Upper lobe of left lung (tissue), 4 donors: ENCODE data around the gene ZNF567.

Source experiments
- POLR2A ChIP-seq, 4 donors: fragments of 450-650 bp; IDR thresholded peaks; one replicate each; pipeline ENCODE4 v1.5.1; 2016 to 2017; ENCODE audit warnings: antibody characterized with exemption in 4 of 4, mild to moderate bottlenecking in 2 of 4
- POLR2AphosphoS5 ChIP-seq, 2 donors: sonication (generic); formaldehyde crosslinking; IDR thresholded peaks; one replicate each; pipeline ENCODE4 v1.5.1; 2017; ENCODE audit warnings: antibody characterized with exemption in 2 of 2
- TF ChIP-seq, protein P1 (sequence below), 6 experiments: fragments of 450-650 bp in 4 of 6; fragments of 200-600 bp in 2 of 6; sonication (generic) in 2 of 6; IDR thresholded peaks; one replicate each; pipeline ENCODE4 v1.5.1; 2016 to 2019; ENCODE audit warnings: antibody characterized with exemption in 6 of 6

DNA sequence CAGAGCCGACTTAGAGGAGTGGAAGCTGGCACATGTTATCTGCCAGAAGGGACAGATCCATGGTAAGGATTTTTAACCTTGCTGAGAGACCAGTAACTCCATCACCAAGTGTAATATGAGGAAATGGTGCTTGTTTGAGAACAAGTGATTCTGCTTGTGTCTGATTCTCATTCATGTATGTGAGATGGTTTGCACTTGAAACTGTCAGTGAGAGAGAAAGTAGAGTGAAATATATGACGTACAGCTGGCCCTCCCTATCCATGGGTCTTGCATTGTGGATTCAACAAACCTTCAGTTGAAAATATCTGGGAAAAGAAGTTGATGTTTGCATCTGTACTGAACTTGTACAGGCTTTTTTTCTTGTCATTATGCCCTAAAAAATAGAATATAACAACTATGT, 18.8 kb upstream of the ZNF567 start:
- TF ChIP-seq POLR2AphosphoS5 (IDR thresholded peaks at IDR 0.05) (no peak), POLR2A (IDR thresholded peaks at IDR 0.05) (no peak)
- TF ChIP-seq, protein P1, sequence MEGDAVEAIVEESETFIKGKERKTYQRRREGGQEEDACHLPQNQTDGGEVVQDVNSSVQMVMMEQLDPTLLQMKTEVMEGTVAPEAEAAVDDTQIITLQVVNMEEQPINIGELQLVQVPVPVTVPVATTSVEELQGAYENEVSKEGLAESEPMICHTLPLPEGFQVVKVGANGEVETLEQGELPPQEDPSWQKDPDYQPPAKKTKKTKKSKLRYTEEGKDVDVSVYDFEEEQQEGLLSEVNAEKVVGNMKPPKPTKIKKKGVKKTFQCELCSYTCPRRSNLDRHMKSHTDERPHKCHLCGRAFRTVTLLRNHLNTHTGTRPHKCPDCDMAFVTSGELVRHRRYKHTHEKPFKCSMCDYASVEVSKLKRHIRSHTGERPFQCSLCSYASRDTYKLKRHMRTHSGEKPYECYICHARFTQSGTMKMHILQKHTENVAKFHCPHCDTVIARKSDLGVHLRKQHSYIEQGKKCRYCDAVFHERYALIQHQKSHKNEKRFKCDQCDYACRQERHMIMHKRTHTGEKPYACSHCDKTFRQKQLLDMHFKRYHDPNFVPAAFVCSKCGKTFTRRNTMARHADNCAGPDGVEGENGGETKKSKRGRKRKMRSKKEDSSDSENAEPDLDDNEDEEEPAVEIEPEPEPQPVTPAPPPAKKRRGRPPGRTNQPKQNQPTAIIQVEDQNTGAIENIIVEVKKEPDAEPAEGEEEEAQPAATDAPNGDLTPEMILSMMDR (IDR thresholded peaks at IDR 0.05): no peak
